Measurements from ENCODE around the gene CLPSL2. TPM values are rescaled to one million over a fixed set of nuclear protein-coding genes. Genes with fewer than 3 reads are reported as not detected.
A peak's percentile ranks its signal among the peaks of the same experiment; 100 is the strongest.

The CLPSL2 gene
- 1 to 10 TPM; 1.4 to 4.3 (median 2.8) TPM for total RNA-seq
- 1 to 10 TPM in 1 of 2 donors, under 1 TPM in 1; 0.61 to 2.5 TPM for polyA plus RNA-seq

GRCh38 chr6:35776364-35777215 lies at the start of gene CLPSL2:
CLPSL2 (plus strand) TSS chr6:35776598; CDS start chr6:35776619, 21 bp downstream.
- intact Hi-C loops (cut with DNase I) = no loop called here

GRCh38 chr6:35727231-35727934 lies 49.0 kb upstream of the CLPSL2 start:
- peaks cover 46 to 77% (median 66%) of the 10 kb centered on the region in 3 donors for H3K4me1 ChIP-seq
- H3K9me3 ChIP-seq = no peaks in the 10 kb centered on the region
- ATAC-seq = peak; percentile 38 to 46 (median 45)
- peak overlapping the region; percentile 15 to 53 (median 29) for H3K4me3 ChIP-seq
- DNase-seq = peak in 4 of 6 donors; percentile 73 to 82 (median 80)
- no peaks in the 10 kb centered on the region for H3K36me3 ChIP-seq
- TF ChIP-seq CTCF (IDR thresholded peaks at IDR 0.05) = no peak
- 1% methylated on average over 29 of the region's 29 CpGs for WGBS, 2 donors
- FAIRE-seq = no peak
- intact Hi-C loops (cut with DNase I) = no loop called here
- no peaks in the 10 kb centered on the region for H3K27me3 ChIP-seq
- H3K27ac ChIP-seq = peak overlapping the region; percentile 93 to 99 (median 98)

More at GRCh38 chr6:35776364-35777215, at the start of gene CLPSL2:
- H3K4me1 ChIP-seq = no peaks in the 10 kb centered on the region
- FAIRE-seq = no peak
- 4% methylated on average over 50 to 56 of the region's 56 CpGs for WGBS, 2 donors
- no peak within 1 kb of the TSS for H3K27ac ChIP-seq
- H3K9me3 ChIP-seq = no peaks in the 10 kb centered on the region
- H3K27me3 ChIP-seq = no peaks in the 10 kb centered on the region
- H3K36me3 ChIP-seq = no peaks in the 10 kb centered on the region
- peak in 4 of 6 donors; percentile 38 to 77 (median 63) for DNase-seq
- no peak for TF ChIP-seq CTCF (IDR thresholded peaks at IDR 0.05)
- peak within 1 kb of the TSS; percentile 16 to 75 (median 45) for H3K4me3 ChIP-seq
- ATAC-seq = peak; percentile 74 to 88 (median 82)

GRCh38 chr6:35727935-35728682 lies 48.3 kb upstream of the CLPSL2 start:
- ATAC-seq = peak; percentile 61 to 77 (median 70)
- no peaks in the 10 kb centered on the region for H3K9me3 ChIP-seq
- FAIRE-seq = no peak
- peak overlapping the region; percentile 15 to 53 (median 29) for H3K4me3 ChIP-seq
- intact Hi-C loops (cut with DNase I) = no loop called here
- H3K4me1 ChIP-seq = peaks cover 52 to 77% (median 70%) of the 10 kb centered on the region in 3 donors
- peak; percentile 93 to 98 (median 96) for DNase-seq
- H3K36me3 ChIP-seq = no peaks in the 10 kb centered on the region
- 1 to 2% methylated on average over 57 of the region's 57 CpGs for WGBS, 2 donors
- no peaks in the 10 kb centered on the region for H3K27me3 ChIP-seq
- H3K27ac ChIP-seq = peak overlapping the region; percentile 93 to 99 (median 98)
- TF ChIP-seq CTCF (IDR thresholded peaks at IDR 0.05) = no peak

GRCh38 chr6:35728683-35729678 lies 47.4 kb upstream of the CLPSL2 start:
- FAIRE-seq (no peak), DNase-seq (peak in 5 of 6 donors; percentile 48 to 76 (median 60)), ATAC-seq (no peak)
- Histone ChIP-seq H3K36me3 (no peaks in the 10 kb centered on the region), H3K27me3 (no peaks in the 10 kb centered on the region), H3K27ac (peak overlapping the region; percentile 93 to 99 (median 98)), H3K4me3 (peak overlapping the region in 2 of 4 donors; percentile 39 to 53), H3K4me1 (peaks cover 49 to 74% (median 74%) of the 10 kb centered on the region in 3 donors), H3K9me3 (no peaks in the 10 kb centered on the region)
- WGBS, 2 donors = 78% methylated on average over 12 of the region's 12 CpGs
- TF ChIP-seq CTCF (IDR thresholded peaks at IDR 0.05) = no peak
- intact Hi-C loops (cut with DNase I) = no loop called here

Data from pancreas (tissue), 10 donors.